ENCODE measurements around the gene CCDC82. TPM values are rescaled to one million over a fixed set of nuclear protein-coding genes. Genes with fewer than 3 reads are reported as not detected.
"Not testable (repeated sequence)": the region's sequence is repeated elsewhere in the genome, so short reads cannot be mapped to it uniquely, and the experiment has no call there.

The CCDC82 gene
- total RNA-seq, 4 donors from 2014 or later, result 17.3 to 28.9 (median 24.7) TPM

- ATAC-seq, result no peak
- Histone ChIP-seq H3K36me3 (no peaks in the 10 kb centered on the region), H3K27ac (no peak overlapping the region), H3K4me3 (no peak overlapping the region), H3K9me3 (no peaks in the 10 kb centered on the region), H3K4me1 (no peaks in the 10 kb centered on the region), H3K27me3 (peaks cover 25% of the 10 kb centered on the region)
- 80 to 100% methylated on average over 1 of the region's 1 CpG for WGBS, 2 donors (ENCODE audit: low coverage in 1 of 2)
- TF ChIP-seq EP300 (IDR thresholded peaks at IDR 0.05) (no peak), CTCF (IDR thresholded peaks at IDR 0.05) (no peak), POLR2A (IDR thresholded peaks at IDR 0.05) (no peak), POLR2AphosphoS5 (IDR thresholded peaks at IDR 0.05) (no peak)
Observed at GRCh38 chr11:96412761-96413381, 23.2 kb upstream of the CCDC82 start.

- peak overlapping the region in 1 of 2 donors; percentile 3 for H3K4me3 ChIP-seq
- H3K4me1 ChIP-seq, H3K27ac ChIP-seq, H3K9me3 ChIP-seq, ATAC-seq, H3K36me3 ChIP-seq: not testable (repeated sequence)
- peaks cover 25% of the 10 kb centered on the region for H3K27me3 ChIP-seq
- 75 to 84% methylated on average over 8 to 9 of the region's 18 CpGs for WGBS, 2 donors (ENCODE audit: low coverage in 1 of 2)
Observed at GRCh38 chr11:96411412-96411811, 21.7 kb upstream of the CCDC82 start.

GRCh38 chr11:96400697-96401096 is 11.0 kb upstream of the CCDC82 start:
- Histone ChIP-seq H3K4me1 (no peaks in the 10 kb centered on the region), H3K27ac (no peak overlapping the region), H3K27me3 (no peaks in the 10 kb centered on the region), H3K9me3 (no peaks in the 10 kb centered on the region), H3K36me3 (no peaks in the 10 kb centered on the region), H3K4me3 (no peak overlapping the region)
- no peak for ATAC-seq
- WGBS, 2 donors (ENCODE audit: low coverage in 1 of 2), result 44 to 88% methylated on average over 1 of the region's 1 CpG
- TF ChIP-seq POLR2A (IDR thresholded peaks at IDR 0.05) (no peak), EP300 (IDR thresholded peaks at IDR 0.05) (no peak), POLR2AphosphoS5 (IDR thresholded peaks at IDR 0.05) (no peak), CTCF (IDR thresholded peaks at IDR 0.05) (no peak)

- Histone ChIP-seq H3K4me1 (peaks cover 0 to 8% (median 0%) of the 10 kb centered on the region in 3 donors), H3K36me3 (no peaks in the 10 kb centered on the region), H3K4me3 (no peak overlapping the region), H3K27ac (no peak overlapping the region), H3K9me3 (no peaks in the 10 kb centered on the region), H3K27me3 (no peaks in the 10 kb centered on the region)
- ATAC-seq, result no peak
- WGBS, 2 donors (ENCODE audit: low coverage in 1 of 2), result 75 to 82% methylated on average over 3 of the region's 3 CpGs
- TF ChIP-seq EP300 (IDR thresholded peaks at IDR 0.05) (no peak), POLR2AphosphoS5 (IDR thresholded peaks at IDR 0.05) (no peak), POLR2A (IDR thresholded peaks at IDR 0.05) (no peak), CTCF (IDR thresholded peaks at IDR 0.05) (no peak)
Observed at GRCh38 chr11:96397863-96398262, 8.2 kb upstream of the CCDC82 start.

- Histone ChIP-seq H3K27ac (no peak overlapping the region), H3K9me3 (no peaks in the 10 kb centered on the region), H3K4me3 (no peak overlapping the region), H3K4me1 (peaks cover 0 to 8% (median 0%) of the 10 kb centered on the region in 3 donors), H3K27me3 (no peaks in the 10 kb centered on the region), H3K36me3 (no peaks in the 10 kb centered on the region)
- TF ChIP-seq POLR2A (IDR thresholded peaks at IDR 0.05) (no peak), POLR2AphosphoS5 (IDR thresholded peaks at IDR 0.05) (no peak), CTCF (IDR thresholded peaks at IDR 0.05) (no peak)
- ATAC-seq, result no peak
- WGBS, 2 donors (ENCODE audit: low coverage in 1 of 2), result 67 to 87% methylated on average over 3 to 4 of the region's 4 CpGs
Observed at GRCh38 chr11:96396637-96397036, 6.9 kb upstream of the CCDC82 start.
